ENCODE data around the gene FOXC1.
A peak's percentile ranks its signal among the peaks of the same experiment; 100 is the strongest.

The FOXC1 gene

DNA sequence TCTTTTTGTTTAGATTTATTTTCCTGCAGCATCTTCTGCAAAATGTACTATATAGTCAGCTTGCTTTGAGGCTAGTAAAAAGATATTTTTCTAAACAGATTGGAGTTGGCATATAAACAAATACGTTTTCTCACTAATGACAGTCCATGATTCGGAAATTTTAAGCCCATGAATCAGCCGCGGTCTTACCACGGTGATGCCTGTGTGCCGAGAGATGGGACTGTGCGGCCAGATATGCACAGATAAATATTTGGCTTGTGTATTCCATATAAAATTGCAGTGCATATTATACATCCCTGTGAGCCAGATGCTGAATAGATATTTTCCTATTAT is 3.2 kb downstream of the FOXC1 start:
- no peak for DNase-seq

DNA sequence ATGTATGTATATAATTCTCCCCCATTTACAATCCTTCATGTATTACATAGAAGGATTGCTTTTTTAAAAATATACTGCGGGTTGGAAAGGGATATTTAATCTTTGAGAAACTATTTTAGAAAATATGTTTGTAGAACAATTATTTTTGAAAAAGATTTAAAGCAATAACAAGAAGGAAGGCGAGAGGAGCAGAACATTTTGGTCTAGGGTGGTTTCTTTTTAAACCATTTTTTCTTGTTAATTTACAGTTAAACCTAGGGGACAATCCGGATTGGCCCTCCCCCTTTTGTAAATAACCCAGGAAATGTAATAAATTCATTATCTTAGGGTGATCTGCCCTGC is 3.6 kb downstream of the FOXC1 start:
- DNase-seq = no peak

DNA sequence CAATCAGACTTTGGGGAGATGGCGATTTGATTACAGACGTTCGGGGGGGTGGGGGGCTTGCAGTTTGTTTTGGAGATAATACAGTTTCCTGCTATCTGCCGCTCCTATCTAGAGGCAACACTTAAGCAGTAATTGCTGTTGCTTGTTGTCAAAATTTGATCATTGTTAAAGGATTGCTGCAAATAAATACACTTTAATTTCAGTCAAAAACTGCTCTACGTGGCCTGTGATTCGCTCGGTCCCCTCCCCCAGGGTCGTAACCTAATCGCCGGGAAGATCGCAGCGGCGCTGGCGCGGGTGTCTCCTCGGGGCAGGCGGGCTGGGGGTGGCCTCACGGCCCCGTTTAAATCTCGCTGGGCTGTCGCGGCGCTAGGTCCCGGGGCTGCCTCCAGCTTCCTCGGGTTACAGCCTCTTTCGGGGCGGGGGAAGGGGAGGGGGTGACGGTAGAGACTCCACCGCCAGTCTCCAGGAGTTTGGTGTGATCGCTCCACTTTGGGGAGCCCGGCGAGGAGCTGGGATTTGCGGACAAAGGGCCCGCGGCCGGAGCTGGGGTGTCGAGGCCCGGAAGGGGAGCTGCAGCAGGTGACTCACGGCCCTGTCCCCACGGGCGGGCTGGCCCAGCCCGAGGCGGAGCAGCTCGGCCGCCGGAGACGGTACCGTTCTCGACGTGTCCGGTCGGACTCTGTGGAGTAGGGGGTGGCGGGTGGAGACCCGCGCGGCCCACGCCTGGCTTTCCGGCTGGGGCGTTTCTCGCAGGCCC is 4.2 kb downstream of the FOXC1 start:
- DNase-seq = no peak

DNA sequence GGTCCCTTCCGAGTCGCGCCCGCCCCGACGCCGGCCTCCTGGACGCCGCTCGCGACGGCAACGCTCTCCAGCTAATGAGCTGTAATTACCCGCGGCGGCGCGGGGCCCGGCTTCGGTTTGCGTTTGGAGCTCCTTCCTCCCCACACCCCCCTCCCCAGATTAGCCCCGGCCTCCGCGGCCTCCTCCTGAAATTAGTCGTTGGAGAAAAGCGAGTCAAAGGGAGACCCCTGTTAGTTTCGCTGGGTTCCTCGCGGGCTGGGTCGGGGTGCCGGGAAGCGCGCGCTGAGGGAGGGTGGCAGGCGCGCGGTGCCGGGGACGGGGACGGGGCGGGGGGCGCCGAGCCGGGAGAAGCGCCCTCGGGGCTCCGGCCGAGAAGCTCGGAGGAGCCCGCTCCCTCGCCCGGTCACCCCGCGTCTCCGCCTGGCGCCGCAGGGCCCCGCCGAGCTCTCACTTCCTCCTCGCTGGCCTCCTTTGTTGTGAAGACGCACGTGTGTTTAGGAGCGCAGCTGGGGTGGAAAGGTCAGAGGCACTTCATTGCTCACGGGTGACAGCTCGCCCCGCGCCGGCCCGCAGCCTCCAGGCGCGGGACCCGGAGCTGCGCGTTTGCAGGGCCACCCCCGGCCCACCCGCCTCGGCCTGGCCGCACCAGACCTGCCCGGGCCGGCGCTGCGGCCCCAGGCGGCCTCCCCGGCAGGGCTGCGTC is 4.9 kb downstream of the FOXC1 start:
- peak in 1 of 2 donors; percentile 29 for DNase-seq

DNA sequence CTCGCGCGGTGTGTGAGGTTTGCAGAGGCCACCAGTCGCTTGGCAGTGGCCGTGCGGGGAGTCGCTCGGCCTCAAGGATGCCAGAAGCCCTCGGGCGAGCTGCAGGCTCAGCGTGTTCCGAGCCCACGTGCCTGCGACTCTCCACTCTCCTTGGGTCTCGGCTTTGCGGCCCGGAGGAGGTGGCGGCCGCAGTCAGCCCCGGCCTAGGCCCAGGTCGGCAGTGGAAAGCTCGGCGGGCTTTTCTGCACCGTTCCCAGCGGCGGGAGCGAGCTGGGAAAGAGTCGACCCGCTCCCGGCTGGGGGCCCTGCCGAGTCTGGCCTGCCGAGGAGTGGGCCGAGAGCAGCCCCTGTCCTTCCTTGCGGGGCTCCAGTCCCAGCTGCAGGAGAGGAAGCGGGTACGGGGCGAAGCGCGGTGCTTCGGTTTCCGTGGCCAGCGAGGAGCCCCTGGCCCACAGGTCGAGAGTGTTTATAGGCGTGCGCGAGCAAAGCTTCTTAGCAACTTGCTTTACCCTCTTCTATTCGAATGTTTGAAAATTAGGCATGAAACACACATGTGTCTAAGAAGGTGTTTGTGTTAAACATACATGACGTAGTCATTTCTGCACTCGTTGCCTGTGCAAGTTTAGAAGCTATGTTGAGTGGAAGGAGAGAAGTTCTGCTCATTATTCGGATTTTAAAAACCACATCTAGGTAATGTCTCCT is 5.6 kb downstream of the FOXC1 start:
- DNase-seq = no peak

DNA sequence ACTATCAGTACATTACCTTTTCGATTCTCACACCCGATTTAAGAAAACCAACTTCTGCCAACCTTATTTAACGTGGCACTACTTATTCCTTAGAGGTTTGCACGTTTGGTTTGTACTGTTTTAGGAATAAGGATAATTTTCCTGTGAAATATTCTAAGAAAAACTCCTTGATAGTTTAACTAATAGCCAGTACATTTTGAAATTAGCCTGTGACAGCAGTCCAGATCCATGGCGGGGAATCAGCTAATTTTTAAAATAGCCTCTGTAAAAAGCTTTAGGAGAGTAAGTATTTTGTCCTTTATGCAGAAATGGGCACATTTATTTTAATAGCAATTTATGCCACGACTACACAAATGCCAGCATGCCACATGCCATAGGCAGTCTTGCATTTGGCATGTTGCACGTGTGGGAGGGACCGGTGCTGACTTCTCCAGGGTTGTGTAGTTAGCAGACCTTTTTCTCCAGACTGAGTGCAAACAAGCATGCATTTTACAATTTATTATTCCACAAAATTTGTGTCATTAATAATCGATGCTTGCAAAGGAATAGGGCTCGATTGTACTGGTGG is 6.2 kb downstream of the FOXC1 start:
- no peak for DNase-seq

DNA sequence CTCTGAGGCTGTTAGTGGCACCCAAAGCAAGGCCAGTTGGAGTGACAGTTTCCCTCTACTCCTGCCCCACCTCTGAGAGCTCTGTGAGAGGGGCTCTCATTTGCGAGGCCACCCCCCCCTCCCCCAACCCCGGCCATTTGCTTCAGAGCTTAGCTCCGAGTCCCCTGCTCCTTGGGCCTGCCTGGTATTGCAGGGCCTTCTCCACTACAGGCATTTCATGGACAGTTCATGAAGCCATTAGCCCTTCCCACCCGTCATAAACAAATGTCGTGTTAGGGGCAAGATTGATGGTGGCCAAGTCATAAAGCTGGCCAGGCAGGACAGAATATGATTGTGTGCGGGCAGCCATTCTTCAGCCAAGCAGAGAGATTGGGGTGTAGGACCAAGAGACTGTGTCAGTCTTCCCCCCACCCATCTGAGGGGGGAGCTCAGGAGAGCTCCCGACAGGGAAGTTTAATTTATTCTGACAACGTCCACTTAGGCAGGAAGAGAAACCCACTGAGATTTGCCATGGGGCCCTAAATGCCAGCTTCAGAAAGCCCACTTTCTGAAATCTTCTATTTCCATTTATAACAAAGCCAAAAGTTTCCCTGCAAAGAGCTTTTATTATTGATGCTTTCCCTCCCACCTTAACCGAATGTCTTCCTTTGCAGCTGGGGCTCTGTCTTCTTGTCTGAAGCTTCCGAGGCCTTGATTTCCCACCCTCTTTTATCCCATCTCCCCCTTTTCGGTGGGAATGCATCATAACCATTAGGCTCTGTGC is 7.2 kb downstream of the FOXC1 start:
- no peak for DNase-seq

DNA sequence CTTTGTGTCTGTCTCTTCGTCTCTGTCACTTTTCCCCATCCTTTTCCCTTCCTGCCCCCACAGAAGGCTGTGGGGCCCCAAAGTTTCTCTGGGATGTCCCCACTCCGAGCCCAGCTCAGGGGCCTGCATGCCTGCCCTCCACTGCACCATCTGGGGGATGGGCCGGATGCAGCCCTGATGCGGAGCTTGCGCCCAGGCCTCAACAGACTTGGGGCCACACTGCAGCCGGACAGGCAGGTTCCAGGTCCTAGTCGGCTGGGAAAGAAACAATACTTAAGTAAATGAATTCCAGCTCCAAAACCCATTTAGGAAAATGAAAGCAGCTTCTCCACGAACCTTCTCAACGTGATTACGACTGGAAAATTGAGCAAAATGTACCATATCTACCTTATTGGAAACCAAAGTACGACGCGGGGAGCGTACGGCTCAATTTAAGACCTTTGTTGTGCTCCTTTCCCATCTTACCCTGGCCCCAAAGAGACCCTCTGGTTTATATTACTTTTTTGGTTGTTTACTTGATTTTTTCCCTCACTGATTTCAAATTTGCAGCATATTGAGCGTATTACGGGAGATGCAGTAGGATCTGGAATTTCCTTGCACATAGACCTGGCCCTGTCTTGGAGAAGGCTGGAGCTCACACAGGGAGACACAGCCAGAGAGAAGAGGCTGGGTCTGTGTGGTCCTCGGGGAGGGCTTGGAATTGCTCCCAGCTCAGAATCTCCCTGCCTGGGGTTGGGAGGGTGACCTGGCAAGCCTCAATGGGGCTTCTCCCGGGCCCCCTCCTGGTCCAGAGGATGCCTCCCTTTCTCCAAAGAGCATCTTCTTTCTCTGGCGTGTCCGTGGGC is 8.0 kb downstream of the FOXC1 start:
- no peak for DNase-seq

DNA sequence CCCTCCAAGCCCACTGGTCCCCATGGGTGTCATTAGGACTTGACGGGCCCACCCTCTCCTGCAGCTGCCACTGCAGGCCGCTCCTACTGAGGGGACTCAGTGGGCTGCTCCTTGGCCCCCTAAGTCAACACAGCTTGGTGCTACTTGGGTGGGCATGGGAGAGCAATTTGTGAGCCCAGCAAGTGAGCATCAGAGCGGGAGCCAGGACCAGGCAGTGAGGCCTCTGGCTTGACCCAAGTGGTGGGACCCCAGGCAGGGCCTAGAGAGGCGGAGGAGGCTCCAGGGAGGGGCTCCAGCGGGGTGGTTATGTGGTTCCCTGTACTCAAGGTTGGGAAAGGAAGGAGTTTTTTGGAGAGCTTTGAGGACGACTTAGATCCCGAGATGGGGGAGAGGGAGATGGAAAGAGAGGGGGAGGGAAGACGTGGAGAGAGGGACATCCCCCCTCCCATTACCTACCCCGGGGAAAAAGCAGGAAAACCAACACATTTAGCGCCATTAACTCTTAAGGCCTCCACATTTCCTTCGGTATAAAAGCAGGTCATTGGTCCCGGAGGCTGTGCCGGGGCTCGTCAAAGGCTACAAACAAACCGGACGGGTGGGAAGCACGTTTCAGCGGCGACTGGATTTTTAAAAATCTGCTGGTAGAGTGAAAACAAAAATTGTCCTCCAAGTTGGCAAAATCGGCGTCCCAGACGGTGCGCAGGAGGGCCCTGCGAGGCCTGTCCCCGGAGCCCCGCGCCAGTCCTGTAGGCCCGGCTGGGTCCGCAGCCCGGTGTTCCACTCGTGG is 8.8 kb downstream of the FOXC1 start:
- no peak for DNase-seq

DNA sequence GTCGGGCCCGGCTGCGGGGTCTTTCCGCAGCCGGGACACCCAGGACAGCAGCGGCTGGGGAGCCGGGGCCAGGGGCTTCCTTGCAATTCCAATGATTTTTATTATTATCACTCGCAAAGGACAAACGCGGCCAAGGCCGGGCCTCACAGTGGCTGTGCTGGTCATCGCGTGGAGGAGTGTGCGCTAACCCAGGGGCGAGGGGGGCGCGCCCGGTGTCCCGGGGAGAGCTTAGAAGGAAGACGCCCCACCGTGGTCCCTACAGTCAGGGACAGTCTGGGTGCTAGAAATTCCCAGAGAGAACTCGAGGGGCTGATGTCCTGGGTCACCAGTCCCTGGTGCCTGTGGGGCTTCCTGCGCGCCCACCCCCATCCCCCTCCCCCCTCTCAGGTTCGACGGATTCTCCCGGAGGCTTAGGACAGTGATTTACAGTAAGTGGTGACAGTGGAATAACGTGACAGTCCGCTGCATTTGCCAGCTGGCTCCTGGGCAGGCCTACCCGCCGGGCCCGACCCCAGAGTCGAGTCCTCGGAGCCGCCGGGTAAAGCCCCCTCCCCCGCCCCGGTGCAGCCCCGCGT is 9.5 kb downstream of the FOXC1 start:
- DNase-seq = no peak

DNA sequence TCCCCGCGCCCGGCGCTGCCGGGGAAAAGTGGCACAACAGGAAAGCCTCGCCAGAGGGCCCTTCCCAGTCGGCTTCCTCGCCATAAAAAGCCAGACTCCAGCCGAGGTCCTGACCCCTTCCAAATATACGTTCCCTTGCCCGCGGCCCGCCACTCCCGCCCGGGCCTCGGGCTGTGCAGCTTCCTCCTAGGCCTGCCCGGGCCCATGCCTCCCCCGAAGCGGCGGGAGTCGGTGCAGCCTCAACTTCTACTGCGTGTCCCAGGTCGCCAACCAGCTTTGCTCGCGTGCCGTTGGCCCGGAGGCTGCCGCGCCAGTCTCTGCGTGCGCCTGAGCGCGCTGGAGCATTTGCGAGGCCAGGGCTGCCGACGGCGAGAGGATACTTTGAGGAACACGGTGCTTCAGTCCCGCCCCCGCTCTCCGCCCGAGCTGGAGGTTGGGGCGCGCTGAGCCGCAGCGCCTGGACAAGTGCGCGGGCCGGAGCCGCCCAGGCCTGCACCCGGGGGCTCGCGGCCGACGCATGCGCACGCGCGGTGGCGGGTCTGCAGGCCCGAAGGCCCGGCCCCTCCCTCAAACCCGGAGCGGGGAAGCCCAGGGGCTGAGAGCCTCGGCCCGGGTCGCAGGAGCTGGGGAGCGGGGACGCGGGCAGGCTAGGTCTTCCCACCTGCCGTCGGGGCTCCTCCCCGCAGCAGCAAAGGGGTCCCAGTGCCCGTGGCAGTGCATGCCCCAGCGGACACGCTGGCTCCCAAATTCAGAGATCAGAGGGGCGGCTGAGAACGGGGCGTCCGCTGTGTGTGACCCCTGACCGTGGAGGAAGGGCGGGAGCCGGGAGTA is 10.2 kb downstream of the FOXC1 start:
- DNase-seq = no peak

DNA sequence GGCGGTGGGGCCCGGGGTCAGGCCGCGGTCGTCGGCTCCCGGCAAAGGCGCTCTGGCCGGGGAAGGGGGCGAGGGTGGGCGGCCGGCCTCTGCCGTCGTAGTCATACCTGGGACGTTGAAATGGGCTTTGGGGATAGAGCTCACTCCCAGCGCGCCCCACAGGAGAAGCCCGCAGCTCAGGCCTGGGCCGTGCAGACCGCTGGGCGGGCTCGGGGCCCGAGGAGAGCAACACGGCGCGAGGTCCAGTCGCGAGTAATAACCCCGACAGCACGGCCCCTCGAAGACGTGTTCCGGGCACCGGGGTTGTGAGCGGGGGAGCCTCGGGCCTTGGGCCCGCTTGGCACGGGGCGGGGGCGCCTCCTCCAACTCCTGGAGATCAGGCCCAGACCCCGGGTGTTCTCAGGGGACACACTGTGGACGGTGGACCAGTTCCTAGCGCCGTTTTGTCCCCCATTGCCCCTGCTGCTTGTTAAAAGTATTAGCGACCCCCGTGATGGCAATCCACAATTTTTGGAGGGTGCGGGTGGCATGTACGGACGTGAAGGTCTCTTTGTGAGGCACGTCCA is 10.9 kb downstream of the FOXC1 start:
- DNase-seq = no peak

DNA sequence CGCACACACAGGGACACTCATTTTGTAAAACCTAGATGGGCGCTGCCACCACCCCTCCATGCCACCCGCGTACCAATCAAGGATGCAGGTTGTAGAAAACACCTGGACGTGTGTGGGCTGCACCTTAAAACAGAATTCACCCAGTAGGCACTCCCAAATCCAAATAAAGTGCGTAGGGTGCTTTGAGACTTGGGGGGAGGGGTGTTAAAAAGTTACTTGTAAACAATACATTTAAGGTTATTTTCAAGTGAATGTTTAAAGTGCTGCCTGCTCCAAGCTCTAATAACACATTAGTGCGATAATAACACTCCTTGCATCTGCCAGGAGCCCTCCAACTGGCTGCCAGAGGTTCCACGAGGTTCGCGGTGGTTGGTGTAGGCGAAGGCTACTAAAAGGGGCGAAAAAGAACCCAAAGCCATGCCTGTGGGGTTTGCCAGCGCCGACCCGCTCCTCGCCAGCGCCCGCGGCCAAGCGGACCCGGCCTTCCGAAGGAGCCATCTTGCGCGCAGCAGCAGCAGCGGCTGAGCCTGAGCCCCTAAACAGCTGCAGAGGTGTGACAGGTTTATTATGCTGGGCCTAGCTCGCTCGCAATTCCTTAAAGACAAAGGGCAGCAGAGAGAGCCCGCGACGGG is 11.5 kb downstream of the FOXC1 start:
- DNase-seq = no peak

DNA sequence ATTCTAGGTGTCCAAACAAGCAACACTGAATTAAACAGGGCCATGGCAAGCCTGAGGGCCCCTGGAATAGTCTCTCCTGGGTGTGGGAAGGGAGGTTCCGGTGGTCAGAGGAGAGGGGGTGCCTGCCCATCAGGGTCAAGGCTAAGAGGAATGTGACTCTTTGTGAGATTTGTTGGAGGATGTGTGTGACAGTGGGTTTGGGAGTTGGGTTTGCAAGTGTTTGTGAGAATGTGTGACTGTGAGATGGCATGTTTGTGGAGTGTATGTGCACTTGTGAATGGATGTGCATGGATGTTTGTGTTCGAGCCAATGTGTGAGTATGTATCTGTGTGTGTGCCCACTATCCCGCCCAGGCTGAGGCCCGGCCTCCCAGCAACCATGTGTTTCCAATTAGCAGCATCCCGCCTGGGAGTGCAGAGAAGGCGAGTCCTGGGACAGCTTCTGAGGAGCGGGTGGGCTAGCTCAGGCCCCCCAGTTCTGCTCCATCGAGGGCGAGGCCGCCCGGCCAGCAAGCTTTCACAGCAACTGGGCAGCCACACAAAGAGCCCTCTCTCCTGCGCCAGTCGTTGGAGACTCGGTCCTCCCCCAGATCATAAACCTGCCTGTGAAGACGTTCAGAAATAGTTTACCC is 12.6 kb downstream of the FOXC1 start:
- DNase-seq = no peak

DNA sequence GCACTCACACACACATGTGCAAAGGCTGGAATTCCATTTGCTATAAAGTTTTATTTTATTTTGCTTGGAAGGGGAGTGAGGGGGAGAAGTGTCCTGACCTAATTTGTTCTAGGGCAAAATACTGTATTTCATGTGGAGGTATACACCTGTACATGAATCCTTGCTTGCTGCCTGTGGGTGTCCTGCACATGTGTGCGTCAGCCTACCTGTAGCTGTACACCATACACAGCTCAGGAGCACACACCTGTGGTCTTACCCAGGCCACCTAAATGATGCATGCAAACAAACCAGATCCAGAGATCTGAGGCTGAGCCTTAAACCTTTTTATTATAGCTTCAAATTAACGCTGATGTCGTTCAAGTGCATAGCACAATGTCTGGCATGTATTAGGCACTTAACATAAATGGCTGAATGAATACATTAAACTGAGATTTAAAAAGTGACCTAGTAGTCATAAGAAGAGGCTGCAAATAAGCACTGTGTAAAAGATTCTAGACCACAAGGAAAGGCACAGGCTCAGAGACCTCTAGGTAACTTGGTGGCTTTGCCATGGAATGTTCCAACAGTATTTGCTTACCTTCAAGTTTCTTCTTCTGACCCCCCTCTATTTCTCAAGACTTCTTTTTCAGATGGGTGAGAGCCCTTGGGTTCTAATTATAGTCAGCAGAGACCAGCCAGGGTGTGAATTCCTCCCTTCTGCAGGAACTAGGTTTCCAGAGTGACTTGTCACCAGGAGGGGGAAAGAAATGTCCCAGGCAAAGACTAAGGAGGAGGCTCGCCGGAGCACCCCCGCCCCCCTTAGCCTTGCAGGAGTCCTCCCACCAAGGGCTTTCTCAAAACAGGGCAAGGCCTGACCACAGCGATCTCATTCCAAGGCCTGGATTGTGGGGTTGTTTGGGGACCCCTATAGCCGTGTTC is 13.4 kb downstream of the FOXC1 start:
- DNase-seq = no peak

DNA sequence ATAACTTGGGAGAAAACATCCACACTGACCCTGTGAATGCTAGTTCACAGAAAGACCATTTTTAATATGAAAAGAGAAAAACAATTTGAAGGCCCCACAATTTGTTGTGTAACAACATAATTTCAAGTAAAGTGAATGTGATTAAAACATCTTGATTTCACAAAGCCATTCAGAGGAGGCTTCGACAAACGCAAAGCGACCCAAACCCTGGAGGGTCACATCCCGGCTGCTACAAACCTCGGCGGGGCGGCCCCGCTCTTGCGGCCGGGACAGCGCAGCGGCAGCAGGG is 14.0 kb downstream of the FOXC1 start:
- DNase-seq = no peak

DNA sequence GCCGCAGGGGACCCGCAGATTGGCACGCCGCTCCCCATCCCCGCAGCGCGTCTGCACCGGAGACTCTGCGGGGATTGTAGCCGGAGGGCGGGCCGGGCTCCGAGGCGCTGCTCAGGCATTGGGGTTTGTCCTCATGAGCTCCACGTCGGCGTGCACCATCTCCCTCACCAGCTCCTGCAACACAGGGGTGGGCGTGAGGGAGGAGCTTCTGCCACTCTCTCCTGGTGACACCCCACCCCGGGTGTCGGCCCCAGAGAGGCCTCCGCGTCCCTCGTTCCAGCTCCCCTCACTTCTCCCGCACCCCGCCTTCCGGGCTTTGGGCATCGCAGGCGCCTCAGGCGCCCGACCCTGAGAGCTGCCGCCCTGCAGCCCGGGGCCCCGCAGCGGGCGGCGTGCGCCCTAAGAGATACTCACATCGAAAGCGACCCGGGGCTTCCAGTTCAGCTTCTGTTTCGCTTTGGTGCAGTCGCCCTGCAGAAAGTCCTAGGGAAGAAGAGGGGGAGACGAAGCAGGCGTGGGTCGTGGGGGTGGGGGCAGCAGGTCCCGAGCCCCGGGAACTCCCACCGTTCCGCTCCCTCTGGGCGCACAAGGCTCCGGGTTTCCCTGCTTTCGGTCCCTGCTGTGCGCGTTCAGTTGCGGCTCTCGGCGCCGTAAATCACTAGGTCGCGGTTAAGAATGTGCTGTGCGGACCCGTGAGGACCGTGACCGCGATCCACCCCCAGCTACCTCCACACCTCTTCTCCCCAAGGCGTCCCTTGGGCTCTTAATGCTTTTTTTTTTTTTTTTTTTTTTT is 14.5 kb downstream of the FOXC1 start:
- no peak for DNase-seq

All from CD4-positive, alpha-beta T cell treated with Interleukin-4 for 1 hour (primary cell).